ENCODE results near the gene ADAMTS16.

- TF ChIP-seq, protein P1, sequence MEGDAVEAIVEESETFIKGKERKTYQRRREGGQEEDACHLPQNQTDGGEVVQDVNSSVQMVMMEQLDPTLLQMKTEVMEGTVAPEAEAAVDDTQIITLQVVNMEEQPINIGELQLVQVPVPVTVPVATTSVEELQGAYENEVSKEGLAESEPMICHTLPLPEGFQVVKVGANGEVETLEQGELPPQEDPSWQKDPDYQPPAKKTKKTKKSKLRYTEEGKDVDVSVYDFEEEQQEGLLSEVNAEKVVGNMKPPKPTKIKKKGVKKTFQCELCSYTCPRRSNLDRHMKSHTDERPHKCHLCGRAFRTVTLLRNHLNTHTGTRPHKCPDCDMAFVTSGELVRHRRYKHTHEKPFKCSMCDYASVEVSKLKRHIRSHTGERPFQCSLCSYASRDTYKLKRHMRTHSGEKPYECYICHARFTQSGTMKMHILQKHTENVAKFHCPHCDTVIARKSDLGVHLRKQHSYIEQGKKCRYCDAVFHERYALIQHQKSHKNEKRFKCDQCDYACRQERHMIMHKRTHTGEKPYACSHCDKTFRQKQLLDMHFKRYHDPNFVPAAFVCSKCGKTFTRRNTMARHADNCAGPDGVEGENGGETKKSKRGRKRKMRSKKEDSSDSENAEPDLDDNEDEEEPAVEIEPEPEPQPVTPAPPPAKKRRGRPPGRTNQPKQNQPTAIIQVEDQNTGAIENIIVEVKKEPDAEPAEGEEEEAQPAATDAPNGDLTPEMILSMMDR (IDR thresholded peaks at IDR 0.05): no peak
- no peak for TF ChIP-seq POLR2A (IDR thresholded peaks at IDR 0.05)
These were observed 130.0 kb downstream of the ADAMTS16 start for GRCh38 chr5:5270161-5270560.
